Parathyroid adenoma (tissue), 2 donors: Measurements from ENCODE around the gene PGS1.

Source experiments
- H2AFZ ChIP-seq: fragments of 300-600 bp; sonication (generic); one replicate; pipeline ENCODE4 v1.7.0; 2017; ENCODE audit warnings: antibody characterized with exemption, mild to moderate bottlenecking
- H3K27ac ChIP-seq: fragments of 300-600 bp; sonication (generic); one replicate; pipeline ENCODE4 v1.7.0; 2017
- H3K27me3 ChIP-seq: fragments of 300-600 bp; sonication (generic); one replicate; pipeline ENCODE4 v1.7.0; 2017; ENCODE audit warnings: low read length; ENCODE audit not compliant: control insufficient read depth, insufficient read depth
- H3K36me3 ChIP-seq: fragments of 300-600 bp; sonication (generic); one replicate; pipeline ENCODE4 v1.7.0; 2017; ENCODE audit warnings: low read length; ENCODE audit not compliant: control insufficient read depth, insufficient read depth
- H3K4me1 ChIP-seq: fragments of 300-600 bp; sonication (generic); one replicate; pipeline ENCODE4 v1.7.0; 2017; ENCODE audit warnings: control low read depth
- H3K4me2 ChIP-seq: fragments of 300-600 bp; sonication (generic); one replicate; pipeline ENCODE4 v1.7.0; 2017; ENCODE audit warnings: low read length
- H3K4me3 ChIP-seq: fragments of 300-600 bp; sonication (generic); one replicate; pipeline ENCODE4 v1.7.0; 2017; ENCODE audit warnings: low read depth, low read length
- H3K79me2 ChIP-seq: fragments of 300-600 bp; sonication (generic); one replicate; pipeline ENCODE4 v1.7.0; 2017; ENCODE audit warnings: control low read depth
- H3K9ac ChIP-seq: fragments of 300-600 bp; sonication (generic); one replicate; pipeline ENCODE4 v1.7.0; 2017; ENCODE audit warnings: mild to moderate bottlenecking
- H3K9me3 ChIP-seq: fragments of 300-600 bp; sonication (generic); one replicate; pipeline ENCODE4 v1.7.0; 2017; ENCODE audit warnings: low read length; ENCODE audit not compliant: control insufficient read depth
- TF ChIP-seq, protein P1 (sequence below): fragments of 300-600 bp; sonication (generic); IDR thresholded peaks from one replicate; pipeline ENCODE4 v1.7.0; 2017; ENCODE audit warnings: antibody characterized with exemption, mild to moderate bottlenecking
- donor health status: primary hyperparathyroidism.

The PGS1 gene

GRCh38 chr17:78407387-78408000 lies 29.0 kb downstream of the PGS1 start:
- H3K36me3 ChIP-seq, result no peaks in the 10 kb centered on the region
- no peak overlapping the region for H3K4me3 ChIP-seq
- no peaks in the 10 kb centered on the region for H3K27me3 ChIP-seq
- no peak overlapping the region for H3K4me2 ChIP-seq
- H3K9ac ChIP-seq, result no peak overlapping the region
- H3K9me3 ChIP-seq, result no peaks in the 10 kb centered on the region
- no peak overlapping the region for H3K27ac ChIP-seq
- peaks cover 56% of the 10 kb centered on the region for H3K79me2 ChIP-seq
- peaks cover 3% of the 10 kb centered on the region for H3K4me1 ChIP-seq
- H2AFZ ChIP-seq, result no peak overlapping the region
- TF ChIP-seq, protein P1, sequence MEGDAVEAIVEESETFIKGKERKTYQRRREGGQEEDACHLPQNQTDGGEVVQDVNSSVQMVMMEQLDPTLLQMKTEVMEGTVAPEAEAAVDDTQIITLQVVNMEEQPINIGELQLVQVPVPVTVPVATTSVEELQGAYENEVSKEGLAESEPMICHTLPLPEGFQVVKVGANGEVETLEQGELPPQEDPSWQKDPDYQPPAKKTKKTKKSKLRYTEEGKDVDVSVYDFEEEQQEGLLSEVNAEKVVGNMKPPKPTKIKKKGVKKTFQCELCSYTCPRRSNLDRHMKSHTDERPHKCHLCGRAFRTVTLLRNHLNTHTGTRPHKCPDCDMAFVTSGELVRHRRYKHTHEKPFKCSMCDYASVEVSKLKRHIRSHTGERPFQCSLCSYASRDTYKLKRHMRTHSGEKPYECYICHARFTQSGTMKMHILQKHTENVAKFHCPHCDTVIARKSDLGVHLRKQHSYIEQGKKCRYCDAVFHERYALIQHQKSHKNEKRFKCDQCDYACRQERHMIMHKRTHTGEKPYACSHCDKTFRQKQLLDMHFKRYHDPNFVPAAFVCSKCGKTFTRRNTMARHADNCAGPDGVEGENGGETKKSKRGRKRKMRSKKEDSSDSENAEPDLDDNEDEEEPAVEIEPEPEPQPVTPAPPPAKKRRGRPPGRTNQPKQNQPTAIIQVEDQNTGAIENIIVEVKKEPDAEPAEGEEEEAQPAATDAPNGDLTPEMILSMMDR, result no peak

DNA sequence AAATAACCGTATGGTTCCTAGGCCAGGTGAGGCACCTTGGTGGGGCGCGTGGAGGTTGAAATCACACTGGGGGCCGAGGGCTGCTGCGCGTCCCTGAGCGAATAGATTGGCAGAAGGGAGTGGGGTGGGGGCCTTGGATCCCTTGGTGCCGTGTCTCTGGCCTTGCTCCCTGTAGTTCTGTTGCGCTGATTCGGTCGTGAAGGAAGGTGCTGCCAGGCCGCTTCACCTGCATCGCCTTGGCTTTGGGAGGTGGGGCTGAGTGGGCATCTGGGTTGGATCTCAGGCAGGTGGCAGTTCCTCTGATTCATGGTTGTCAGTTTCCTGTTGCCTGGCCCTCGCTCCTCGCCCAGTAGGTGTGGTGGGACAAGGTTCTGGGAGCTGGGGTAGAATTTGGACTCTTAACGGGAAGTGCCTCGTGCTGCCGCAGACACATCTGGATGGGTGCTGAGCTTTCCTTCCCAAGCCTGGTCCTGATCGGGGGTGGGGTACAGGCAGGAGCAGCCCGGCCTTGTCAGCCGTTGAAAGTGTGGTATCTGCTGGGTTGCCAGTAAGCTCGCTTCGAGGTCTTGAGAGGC lies 30.1 kb downstream of the PGS1 start:
- H3K9ac ChIP-seq, result no peak overlapping the region
- no peaks in the 10 kb centered on the region for H3K36me3 ChIP-seq
- H3K4me2 ChIP-seq, result no peak overlapping the region
- peaks cover 3% of the 10 kb centered on the region for H3K4me1 ChIP-seq
- no peak overlapping the region for H3K4me3 ChIP-seq
- no peak overlapping the region for H2AFZ ChIP-seq
- H3K27ac ChIP-seq, result no peak overlapping the region
- no peaks in the 10 kb centered on the region for H3K9me3 ChIP-seq
- H3K27me3 ChIP-seq, result no peaks in the 10 kb centered on the region
- TF ChIP-seq, protein P1, result no peak
- H3K79me2 ChIP-seq, result peaks cover 53% of the 10 kb centered on the region

DNA sequence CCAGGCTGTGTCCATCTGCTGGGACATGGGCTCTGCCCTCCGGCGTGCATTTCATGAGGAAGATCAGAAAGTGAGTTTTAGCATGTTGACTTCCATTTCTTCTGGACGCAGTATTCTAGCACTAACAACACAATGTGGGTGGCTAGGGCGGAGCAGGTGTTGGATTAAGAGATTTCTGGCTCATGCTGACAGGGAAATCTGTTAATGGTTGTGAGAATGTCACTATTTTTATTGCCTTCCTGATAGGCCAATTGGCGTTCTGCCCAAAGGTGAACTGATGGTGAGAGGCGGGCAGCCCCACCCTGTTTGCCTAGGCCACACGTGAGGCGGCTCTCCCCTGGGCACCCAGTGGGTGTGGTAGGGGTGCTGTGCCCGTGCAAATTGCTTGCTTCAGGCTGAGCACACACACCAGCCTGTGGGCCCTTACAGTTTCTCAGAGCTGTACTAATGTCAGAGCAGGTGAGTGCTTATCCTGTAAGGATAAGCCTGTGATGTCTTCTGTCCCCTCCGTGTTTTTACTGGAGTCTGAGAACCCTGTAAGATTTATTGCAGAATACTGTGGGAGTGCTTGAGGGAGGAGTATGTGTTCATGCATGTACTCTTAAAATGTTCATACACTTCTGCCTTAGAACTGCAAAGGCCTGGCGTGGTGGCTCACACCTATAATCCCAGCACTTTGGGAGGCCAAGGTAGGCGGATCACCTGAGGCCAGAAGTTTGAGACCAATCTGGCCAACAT lies 30.9 kb downstream of the PGS1 start:
- Histone ChIP-seq H3K9me3 (no peaks in the 10 kb centered on the region), H3K4me1 (peaks cover 3% of the 10 kb centered on the region), H3K4me2 (no peak overlapping the region), H3K9ac (no peak overlapping the region), H2AFZ (no peak overlapping the region), H3K4me3 (no peak overlapping the region), H3K27ac (no peak overlapping the region), H3K36me3 (no peaks in the 10 kb centered on the region), H3K79me2 (peaks cover 50% of the 10 kb centered on the region), H3K27me3 (no peaks in the 10 kb centered on the region)
- TF ChIP-seq, protein P1, result no peak

- Histone ChIP-seq H3K27me3 (no peaks in the 10 kb centered on the region), H3K79me2 (peaks cover 31% of the 10 kb centered on the region), H3K9me3 (no peaks in the 10 kb centered on the region), H3K36me3 (no peaks in the 10 kb centered on the region), H2AFZ (no peak overlapping the region), H3K9ac (no peak overlapping the region), H3K27ac (no peak overlapping the region), H3K4me1 (peaks cover 3% of the 10 kb centered on the region), H3K4me3 (no peak overlapping the region), H3K4me2 (no peak overlapping the region)
- TF ChIP-seq, protein P1, result no peak
Observed at GRCh38 chr17:78411241-78411857, 32.9 kb downstream of the PGS1 start.
